CD4-positive, alpha-beta T cell treated with Interleukin-4 for 4 hours (primary cell): Measurements from ENCODE around the gene SNTB2.
A peak's percentile ranks its signal among the peaks of the same experiment; 100 is the strongest.
"Not testable (repeated sequence)": the region's sequence is repeated elsewhere in the genome, so short reads cannot be mapped to it uniquely, and the experiment has no call there.

Experiments used
- DNase-seq: peaks from one replicate; pipeline ENCODE4 v3.0.0-alpha.2; 2020

The SNTB2 gene

DNA sequence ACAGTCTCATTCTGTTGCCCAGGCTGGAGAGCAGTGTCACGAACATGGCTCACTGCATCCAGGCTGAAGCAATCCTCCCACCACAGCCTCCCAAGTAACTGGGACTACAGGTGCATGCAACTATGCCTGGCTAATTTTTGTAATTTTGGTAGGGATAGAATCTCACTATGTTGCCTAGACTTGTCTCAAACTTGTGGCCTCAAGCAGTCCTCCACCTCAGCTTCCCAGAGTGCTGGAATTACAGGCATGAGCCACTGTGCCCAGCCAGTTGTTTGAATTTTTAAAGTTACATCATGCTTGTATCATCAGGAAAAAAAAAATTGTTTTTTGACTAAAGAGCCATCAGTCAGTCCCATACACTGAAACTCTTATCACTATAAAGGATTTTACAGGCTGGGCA is 107.1 kb downstream of the SNTB2 start:
- no peak for DNase-seq

DNA sequence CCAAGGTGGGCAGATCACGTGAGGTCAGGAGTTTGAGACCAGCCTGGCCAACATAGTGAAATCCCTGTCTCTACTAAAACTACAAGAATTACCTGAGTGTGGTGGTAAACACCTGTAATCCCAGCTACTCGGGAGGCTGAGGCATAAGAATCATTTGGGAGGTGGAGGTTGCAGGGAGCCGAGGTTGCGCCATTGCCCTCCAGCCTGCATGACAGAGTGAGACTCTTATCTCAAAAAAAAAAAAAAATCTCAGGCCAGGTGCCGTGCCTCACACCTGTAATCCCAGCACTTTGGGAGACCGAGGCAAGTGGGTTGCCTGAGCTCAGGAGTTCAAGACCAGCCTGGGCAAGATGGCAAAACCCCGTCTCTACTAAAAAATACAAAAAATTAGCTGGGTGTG is 109.8 kb downstream of the SNTB2 start:
- not testable (repeated sequence) for DNase-seq

DNA sequence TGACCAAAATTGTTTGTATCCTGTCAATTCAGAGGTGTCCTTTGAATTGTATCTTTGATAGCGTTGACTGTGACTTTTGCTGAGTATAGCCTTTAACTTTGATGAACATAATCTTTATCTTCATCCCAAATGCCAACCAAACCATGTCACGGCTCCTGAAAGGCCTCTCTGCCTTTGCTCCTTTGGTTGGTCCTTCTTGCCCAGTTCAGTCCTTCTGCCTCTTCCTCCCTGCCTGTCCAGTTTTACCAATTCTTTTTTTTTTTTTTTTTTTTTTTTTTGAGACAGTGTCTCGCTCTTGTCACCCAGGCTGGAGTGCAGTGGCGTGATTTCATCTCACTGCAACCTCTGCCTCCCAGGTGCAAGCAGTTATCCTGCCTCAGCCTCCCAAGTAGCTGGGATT is 111.3 kb downstream of the SNTB2 start:
- DNase-seq = no peak

DNA sequence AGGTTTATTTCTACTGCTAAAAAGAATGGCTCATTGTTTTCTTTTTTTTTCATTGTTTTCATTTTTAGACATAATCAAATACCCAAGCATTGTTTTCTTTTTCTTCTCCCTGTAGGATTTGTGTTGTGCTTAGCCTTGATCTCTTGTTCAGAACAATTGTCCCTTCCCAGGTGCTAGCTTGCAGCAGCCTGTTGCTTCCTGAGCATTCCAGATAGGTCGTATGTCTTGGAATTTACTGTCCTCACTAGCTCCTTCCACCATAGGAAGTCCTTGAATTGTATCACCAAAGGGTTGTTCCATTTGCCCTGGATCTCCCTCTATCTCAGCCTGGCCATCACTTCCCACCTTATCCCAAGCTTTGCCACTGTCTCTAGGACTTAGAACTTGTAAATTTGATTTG is 114.2 kb downstream of the SNTB2 start:
- DNase-seq = no peak

DNA sequence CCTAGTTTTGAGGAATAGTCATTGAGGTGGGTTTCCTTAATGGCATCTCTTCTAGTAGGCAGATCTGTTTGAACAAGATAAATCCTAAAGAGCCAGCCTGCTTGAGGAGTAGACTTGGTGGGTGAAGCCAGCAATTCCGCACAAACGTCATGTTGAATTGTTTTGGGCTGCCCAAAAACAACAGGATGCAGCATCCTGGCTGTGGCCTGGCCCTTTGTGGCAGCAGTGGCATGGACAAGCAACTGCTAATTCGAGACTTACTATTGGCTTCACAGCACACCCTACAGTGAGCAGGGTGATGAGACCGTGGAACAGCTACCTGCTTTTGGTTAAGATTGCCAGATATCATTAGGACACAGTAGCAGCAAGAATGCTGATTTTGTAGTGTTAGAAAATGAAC is 114.9 kb downstream of the SNTB2 start:
- DNase-seq = no peak

DNA sequence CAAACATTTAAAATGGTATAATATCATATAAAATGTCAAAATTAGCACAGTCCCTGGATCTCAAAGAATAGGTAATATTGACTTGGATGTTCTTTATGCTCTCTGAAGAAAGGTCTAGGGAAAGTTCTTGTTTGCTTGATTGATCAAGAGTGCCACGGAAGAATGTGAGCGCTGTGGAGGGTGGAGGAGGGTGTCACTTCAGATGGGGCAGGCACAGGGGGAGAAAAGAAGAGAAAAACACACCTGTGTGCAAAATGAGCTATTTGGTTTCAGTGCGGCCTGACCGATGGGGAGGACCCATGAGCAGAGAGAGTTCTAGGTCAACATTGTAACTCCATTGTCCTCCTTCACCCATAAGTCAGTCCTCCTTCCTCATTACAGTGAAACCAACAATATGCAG is 115.3 kb downstream of the SNTB2 start:
- DNase-seq = no peak

DNA sequence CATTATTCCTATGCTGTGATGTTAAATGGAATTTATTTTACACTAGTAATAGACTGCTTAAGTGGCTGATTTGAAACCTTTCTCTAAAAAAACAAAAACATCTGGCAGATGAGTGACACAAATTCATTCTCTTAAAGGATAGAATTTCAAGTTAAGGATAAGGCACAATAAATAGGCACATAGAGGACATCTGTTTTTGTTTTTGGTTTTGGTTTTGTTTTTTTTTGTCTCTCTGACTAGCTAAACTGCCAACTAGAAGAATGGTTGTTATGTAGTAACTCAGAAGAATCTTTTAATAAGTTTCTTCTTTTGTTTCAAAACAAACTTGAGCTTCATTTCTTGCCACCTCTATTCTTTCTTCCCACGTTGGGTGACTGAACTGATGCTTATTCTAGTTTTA is 119.1 kb downstream of the SNTB2 start:
- DNase-seq = no peak

DNA sequence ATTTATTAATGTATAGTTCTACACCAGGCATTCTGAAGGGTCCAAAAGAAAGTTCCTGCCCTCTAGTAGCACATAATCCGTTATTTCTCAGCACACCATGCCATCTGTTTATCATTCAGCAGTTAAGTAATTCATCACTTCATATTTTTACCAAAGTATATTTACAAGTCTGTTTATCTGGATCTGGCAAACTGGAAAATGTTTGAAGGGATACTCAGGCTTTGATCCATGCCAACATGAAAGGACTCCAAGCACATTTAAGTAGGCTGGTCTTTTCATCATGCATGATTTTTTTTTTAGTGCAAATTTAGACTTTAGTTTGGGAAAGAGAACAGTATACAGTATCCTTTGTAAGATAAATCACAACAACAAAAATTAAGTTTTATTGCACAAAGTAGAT is 120.1 kb downstream of the SNTB2 start:
- DNase-seq = no peak

DNA sequence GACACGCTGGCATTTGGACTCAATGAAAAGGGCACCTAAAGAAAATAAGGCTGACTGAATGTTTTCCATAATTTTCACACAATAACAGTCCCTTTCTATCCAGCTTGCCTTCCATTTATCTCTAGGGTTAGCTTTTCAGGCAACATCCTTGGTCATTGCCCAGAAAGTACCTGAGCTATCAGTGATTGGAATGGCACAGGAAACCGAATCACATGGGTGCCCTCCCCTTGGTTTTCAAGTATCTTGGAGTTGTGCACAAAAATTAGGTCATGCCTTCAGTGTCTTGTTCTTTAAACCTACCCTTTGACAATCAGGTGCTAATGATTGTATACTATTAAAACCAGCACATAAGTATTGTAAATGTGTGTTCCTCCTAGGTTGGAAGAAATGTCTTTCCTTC is 120.9 kb downstream of the SNTB2 start:
- no peak for DNase-seq

DNA sequence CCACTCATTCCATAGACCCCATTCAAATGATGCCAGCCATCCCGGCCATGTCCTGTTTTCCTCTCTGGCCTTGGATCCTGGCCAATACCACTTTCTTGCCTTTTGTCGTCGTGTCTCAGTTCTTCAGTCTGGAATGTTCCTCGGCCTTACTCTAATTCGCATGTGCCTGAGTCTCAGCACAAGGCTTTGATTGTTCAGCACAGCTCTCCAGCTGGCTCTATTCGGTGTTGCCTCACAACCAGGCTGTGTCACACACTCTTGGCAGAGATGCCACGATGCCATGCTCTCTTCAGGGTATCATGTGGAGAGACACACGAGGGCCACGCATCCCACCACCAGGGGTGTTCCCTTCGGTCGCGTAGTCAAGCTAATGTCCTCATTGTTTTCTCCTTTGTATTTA is 122.4 kb downstream of the SNTB2 start:
- DNase-seq = no peak

DNA sequence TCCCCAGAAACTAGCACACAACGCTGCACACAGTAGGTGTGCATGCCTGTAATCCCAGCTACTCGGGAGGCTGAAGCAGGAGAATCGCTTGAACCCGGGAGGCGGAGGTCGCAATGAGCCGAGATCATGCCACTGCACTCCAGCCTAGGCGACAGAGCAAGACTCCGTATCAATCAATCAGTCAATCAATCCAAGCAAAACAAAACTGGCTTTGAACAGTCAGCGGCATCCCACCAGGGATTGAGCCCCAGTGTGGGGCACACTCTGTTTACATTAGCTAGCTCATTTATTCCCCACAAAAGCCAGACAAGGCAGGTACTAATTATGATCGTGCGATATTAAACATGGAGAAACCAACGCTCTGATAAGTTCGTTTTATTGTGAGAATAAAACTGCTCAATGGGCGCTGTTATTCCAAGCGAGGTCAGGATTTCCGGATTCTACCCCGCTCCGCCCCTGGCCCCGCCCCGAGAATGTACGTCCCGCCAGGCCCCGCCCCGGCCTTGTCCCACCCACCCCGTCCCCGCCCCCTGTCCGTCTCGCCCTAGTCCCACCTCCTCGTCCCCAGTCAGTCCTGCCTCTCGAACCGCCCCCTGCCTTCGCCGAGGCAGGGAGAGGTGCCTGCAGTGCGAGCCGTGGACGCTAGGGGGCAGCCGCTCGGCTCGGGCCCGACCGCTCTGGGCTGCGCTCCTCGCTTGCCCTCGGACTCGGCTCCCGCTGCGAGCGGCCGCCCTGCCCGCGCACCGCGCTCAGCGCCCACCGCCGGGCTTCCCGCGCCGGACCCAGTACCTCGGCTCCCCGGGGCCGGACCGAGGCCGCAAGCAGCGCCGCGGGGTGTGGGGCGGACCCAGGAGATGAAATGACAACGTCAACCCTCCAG is 123.9 kb downstream of the SNTB2 start, which contains the start of gene VPS4A:
Gene VPS4A, plus strand, starts transcription at position 698 of the 880 bp plus-strand sequence. Its CDS starts 162 bp downstream, at position 860.
- DNase-seq = peak; percentile 96

DNA sequence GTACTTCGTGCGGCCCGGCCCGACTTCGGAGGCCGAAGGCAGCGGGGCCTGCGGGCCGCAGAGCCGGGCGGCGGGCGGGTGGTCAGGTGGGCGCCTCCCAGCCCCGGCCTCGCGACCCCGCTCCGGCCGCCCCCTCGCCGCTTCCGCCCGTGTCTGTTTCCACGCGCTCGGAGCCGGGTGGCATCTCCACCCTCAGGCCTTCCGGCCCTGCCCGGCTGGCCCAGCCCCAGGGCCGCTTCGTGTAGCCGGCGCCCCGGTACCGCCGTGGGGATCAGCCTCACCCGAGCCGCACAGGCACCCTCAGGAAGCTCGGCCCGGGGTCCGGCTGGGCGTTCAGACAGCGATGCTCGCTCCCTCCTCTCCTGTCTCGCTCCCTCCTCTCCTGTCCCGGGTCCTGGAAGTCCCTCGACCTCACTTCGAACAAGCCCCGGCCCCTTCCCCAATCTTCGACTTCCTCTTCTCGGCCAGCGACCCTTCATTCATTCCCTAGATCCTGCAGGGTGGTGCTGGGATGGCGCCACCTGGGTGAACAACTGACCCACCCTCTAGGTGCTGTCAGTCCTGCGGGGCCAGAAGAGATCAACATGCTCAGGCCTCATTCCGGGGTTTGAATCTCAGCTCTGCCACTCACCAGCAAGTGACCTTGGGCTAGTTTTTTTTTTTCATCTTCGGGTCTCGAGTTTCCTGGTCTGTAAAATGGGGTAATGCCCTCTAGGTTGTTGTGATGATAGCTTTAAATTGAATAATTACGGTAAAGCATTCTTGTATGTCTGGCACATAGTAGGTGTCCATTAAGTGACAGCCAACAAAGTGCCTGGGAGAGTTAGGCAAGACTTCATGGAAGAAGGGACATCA is 124.8 kb downstream of the SNTB2 start:
- DNase-seq = peak; percentile 18

DNA sequence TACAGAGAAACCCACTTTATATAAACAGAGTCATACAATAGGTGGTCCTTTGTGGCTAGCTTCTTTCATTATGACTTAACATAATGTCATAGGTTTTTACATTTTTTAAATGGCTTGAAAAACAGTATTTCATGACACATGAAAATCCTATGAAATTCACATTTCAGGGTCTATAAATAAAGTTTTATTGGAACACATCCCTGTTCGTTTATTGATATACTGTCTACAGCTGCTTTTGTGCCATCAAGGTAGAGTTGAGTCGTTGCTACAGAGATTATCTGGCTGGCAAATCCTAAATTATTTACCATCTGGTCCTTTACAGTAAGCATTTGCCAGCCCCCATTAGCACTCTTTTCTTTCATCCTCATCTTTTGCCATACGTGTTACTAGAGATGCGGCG is 126.5 kb downstream of the SNTB2 start:
- no peak for DNase-seq

DNA sequence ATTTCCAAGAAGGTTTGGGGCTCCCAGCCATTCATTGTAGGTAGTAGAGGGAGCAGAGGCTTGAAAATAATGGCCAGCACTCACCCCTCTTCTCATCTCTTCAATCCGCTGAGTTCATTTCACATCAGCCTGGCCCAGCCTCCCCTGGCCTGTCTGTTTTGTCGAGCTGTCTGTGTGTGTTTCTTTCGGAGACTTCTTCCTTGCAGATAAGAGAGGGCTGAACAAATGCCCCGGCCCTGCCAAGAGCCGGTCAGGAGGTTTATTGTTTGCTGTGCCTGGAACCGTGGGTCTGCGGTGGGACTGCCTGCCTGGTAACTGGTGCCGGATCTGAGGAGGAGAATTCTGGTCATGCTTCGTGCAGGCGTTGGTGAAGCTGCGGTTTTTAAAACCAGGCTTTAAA is 127.6 kb downstream of the SNTB2 start:
- DNase-seq = no peak

DNA sequence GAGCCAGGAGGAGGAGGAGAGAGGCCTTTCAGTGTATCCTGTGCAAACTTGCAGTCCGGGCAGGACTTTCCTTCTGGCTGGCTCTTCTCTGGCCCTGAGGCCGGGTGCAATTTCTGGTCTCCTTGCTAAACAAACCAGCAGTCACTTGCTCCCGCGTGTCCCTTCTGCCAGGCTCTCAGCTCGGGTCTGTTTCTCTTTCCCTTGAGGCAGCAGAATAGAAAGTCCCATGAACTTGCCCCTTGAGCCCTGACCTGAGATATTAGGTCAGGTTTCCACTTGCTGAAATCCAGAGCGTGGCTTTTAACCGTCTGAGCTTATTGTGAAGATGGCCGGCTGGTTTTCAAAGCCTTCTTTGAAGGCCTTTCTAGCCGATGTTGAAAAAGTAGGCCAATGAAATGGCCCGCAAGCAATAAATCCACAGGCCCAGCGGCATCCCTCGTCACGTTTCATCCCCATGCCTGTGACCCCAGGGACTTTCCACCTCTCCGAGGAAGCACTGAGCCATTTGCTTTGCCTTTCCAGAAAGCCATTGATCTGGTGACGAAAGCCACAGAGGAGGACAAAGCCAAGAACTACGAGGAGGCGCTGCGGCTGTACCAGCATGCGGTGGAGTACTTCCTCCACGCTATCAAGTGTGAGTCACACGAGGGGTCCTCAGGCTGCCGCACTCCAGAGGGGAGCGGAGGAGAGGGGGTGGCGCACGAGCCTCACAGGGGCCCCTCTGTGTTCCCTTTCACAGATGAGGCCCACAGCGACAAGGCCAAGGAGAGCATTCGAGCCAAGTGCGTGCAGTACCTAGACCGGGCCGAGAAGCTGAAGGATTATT is 128.7 kb downstream of the SNTB2 start:
- DNase-seq = no peak

DNA sequence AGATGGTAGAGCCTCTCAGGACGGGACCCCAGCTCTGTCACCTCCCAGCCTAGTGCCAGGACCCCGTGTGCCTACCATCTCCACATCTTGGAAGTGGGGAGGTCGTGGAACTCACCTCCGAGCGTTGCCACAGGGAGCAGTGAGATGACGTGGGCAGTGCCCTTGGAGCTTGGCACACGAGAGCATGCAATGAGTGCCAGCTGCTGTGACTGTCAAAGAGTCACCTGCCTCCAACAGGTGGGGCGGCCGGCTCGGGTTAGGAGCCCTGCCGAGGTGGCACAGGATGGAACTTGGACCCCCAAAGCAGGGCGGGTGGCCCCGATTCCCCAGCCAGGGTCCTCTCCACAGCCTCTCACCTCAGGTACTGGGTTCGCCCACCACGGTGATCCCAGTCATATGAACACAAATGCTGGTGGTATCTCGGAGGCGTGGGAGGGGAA is 129.7 kb downstream of the SNTB2 start:
- DNase-seq = no peak

DNA sequence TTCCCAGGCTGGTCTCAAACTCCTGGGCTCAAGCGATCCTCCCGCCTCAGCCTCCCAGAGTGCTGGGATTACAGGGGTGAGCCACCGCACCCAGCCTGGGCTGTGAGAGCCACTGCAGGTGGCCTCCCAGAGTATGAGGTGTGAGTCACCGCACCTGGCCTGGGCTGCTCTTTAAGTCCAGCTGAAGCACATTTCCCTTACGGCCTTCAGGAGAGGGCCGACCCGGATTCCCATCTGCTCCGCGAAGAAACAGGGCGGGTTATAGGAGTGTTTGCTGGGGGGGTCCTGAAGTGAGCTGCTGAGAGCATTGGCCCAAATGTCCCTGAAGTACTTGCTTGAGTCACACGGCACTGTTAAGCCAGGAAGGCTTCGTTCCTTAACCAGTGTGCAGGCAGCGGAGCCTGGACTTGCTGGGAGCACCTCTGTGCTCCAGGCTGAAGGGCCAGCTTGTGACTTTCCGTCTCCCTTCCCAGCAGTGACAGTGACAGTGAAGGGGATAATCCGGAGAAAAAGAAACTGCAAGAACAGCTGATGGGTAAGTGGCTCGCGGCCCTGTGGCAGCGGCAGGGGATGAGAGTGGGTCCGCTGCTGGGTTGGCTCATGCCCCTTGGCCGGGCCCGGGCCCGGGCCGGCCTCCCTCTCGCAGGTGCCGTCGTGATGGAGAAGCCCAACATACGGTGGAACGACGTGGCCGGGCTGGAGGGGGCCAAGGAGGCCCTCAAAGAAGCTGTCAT is 131.4 kb downstream of the SNTB2 start:
- DNase-seq = no peak

DNA sequence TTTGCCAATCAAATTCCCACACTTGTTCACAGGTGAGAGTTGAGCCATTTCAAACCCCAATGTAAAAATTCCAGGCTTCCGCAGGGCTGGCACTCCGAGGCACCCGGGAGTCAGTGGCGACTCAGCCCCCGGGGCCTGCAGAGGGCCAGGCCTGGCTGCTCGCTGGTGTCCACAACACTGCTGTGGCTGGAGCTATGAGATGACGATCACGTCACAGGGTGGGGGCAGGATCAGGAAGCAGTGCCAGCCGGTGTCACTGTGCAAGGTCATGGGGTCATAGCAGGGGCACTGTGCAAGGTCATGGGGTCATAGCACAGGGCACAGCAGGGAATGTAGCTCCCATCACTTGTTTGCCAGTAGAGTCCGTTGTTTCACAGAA is 131.9 kb downstream of the SNTB2 start:
- no peak for DNase-seq

DNA sequence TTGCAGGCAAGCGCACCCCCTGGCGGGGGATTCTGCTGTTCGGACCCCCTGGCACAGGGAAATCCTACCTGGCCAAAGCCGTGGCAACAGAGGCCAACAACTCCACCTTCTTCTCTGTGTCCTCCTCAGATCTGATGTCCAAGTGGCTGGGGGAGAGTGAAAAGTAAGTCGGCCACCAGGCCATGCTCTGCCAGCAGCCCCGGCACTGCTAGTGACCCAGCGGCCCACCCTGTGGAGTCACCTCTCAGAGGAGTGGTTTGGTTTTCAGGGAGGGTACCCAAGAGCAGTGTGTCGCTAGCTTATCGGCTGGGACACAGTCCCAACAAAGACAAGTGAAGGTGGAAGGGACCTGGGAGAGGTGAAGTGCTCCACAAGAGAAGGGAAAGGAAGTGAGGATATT is 132.4 kb downstream of the SNTB2 start:
- DNase-seq = no peak

DNA sequence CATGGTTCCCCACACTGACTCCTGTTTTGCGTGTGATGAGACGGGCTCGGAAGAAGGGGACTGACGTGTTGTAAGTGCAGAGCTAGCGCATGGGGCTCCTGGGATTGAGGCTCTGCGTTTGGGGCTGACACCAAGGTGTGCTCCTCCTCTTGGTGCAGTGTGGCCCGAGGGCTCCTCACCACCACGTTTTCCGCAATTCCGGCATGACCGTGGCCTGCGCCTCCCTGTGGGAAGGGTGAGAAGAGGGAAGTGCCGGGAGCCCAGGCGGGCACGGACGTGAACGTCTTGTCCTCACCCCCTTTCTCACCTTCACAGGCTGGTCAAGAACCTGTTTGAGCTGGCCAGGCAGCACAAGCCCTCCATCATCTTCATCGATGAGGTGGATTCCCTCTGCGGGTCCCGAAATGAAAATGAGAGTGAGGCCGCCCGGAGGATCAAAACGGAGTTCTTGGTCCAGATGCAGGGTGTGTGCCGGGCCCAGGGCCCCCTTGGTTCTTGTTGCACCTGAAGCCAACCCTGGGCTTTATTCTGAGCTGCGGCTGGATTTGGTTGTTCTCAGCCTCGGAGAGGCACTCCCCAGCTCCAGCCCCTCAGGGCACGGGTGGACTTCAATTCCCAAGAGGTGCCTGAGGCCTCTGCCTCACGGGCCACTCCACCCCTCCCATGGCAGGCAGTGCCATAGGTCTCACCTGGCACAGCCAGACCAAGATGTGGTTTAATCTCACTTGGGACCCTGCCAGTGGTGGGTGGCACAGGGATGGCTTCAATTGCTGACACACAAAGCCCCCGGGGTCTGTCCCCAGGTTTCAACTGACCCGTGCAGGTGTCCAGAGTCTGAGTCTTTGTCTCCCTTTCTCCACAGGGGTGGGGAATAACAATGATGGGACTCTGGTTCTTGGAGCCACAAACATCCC is 133.1 kb downstream of the SNTB2 start:
- no peak for DNase-seq

DNA sequence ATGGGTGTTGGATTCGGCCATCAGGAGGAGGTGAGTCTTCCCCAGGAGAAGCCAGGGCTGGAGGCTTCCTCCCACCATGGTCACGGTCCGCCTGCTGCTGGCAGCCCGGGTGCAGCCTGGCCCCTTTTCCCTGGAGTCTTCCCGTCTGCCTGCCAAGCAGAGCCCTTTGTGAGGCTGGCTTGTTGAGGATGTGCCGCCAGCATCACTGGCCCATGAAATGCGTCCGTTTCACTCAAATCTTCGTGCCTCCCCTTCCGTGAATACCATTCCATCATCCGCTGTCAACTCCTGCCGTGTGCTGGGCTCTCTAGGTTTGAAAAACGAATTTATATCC is 133.7 kb downstream of the SNTB2 start:
- DNase-seq = no peak
